H1 (cell line): Measurements from ENCODE around the gene TMTC2.

ENCODE experiments used
- GABPA ChIP-seq: IDR thresholded peaks from 2 replicates; pipeline ENCODE4 v1.6.1; 2011; ENCODE audit warnings: mild to moderate bottlenecking, low read length, moderate library complexity, borderline replicate concordance; ENCODE audit not compliant: insufficient read depth
- TF ChIP-seq, protein P1 (sequence below): IDR thresholded peaks from 2 replicates; pipeline ENCODE4 v1.6.1; 2012; ENCODE audit warnings: inconsistent platforms

DNA sequence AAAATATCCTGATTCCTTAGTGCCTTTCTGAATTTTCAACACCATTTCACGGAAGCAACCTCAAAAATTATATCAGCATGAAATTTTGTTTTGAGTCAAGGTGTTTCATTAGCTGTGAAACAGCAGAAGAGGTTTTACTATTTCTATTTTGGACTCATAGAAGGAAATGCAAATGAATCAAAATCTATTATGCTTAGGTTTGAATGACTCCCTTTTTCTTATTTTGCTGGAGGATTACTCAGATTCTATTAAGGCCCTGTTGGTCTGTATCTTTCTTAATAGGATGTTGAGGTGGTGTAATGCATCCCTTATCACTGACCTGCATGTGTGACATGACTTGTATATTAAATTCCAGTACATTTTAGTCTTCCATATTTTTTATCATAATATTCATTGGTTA lies 165.8 kb downstream of the TMTC2 start:
- TF ChIP-seq, protein P1, sequence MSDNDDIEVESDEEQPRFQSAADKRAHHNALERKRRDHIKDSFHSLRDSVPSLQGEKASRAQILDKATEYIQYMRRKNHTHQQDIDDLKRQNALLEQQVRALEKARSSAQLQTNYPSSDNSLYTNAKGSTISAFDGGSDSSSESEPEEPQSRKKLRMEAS, result no peak
- TF ChIP-seq GABPA, result no peak
